H1 (cell line): ENCODE results near the gene PPP1R14B. TPM values are rescaled to one million over a fixed set of nuclear protein-coding genes. Genes with fewer than 3 reads are reported as not detected.

ENCODE experiments used
- CTCF ChIA-PET: fragments of 300-600 bp; sonication (Branson Sonifier 250); formaldehyde crosslinking; loops from one replicate; lab custom pipeline; 2021; ENCODE audit not compliant: partially characterized antibody; lab: Charles Lee
- POLR2A ChIA-PET: fragments of 300-600 bp; sonication (Branson Sonifier 250); formaldehyde crosslinking; loops from one replicate; lab custom pipeline; 2021; ENCODE audit warnings: inconsistent platforms; ENCODE audit not compliant: partially characterized antibody; lab: Charles Lee
- DNase-seq, 2 experiments: peaks; one replicate each; pipeline versions ENCODE4 v3.0.0 to v3.0.0-alpha.2; 2010 to 2022; ENCODE audit warnings: low spot score in 2 of 2, low read depth in 1 of 2, mixed read lengths in 1 of 2
- FAIRE-seq: peaks from 2 replicates; lab custom pipeline; 2011; peaks lifted over from hg19 to GRCh38; lab: Jason Lieb, UNC
- H2AFZ ChIP-seq: 2 replicates; pipeline ENCODE4 v1.8.1; 2012; ENCODE audit warnings: low read length, inconsistent platforms
- H2AK5ac ChIP-seq: 2 replicates; pipeline ENCODE4 v1.6.1; 2013; ENCODE audit warnings: low read depth, low read length
- H2BK120ac ChIP-seq: replicated peaks from 2 replicates; pipeline ENCODE3; 2013; ENCODE audit warnings: low read depth, low read length, inconsistent platforms
- H2BK12ac ChIP-seq: 2 replicates; pipeline ENCODE4 v1.6.1; 2013; ENCODE audit warnings: low read depth, low read length
- H2BK15ac ChIP-seq: 2 replicates; pipeline ENCODE4 v1.6.1; 2013; ENCODE audit warnings: low read length
- H2BK20ac ChIP-seq: 2 replicates; pipeline ENCODE4 v1.6.1; 2013; ENCODE audit warnings: low read length
- H2BK5ac ChIP-seq: 2 replicates; pipeline ENCODE4 v1.6.1; 2013; ENCODE audit warnings: low read depth, low read length
- H3K14ac ChIP-seq: 2 replicates; pipeline ENCODE4 v1.6.1; 2013; ENCODE audit warnings: inconsistent platforms; ENCODE audit not compliant: insufficient read length
- H3K18ac ChIP-seq: 2 replicates; pipeline ENCODE4 v1.6.1; 2013; ENCODE audit warnings: low read length; ENCODE audit errors: extremely low read depth
- H3K23ac ChIP-seq: 2 replicates; pipeline ENCODE4 v1.6.1; 2013; ENCODE audit warnings: inconsistent platforms; ENCODE audit not compliant: insufficient read length
- H3K23me2 ChIP-seq: 2 replicates; pipeline ENCODE4 v1.6.1; 2013; ENCODE audit warnings: low read depth, low read length
- H3K27ac ChIP-seq: 2 replicates; pipeline ENCODE4 v1.6.1; 2011; ENCODE audit warnings: low read depth, low read length, inconsistent platforms
- H3K27me3 ChIP-seq, 4 experiments: replicated peaks in 1 of 4; 1 replicate in 1 of 4; 2 replicates in 3 of 4; pipeline versions ENCODE4 v1.6.1 to v1.8.1; 2011 to 2013; ENCODE audit warnings: low read length in 3 of 4, mild to moderate bottlenecking in 3 of 4, inconsistent platforms in 2 of 4, mixed read lengths in 2 of 4, moderate library complexity in 1 of 4; ENCODE audit not compliant: control insufficient read depth in 3 of 4, insufficient read depth in 3 of 4; ENCODE audit errors: extremely low read depth in 1 of 4
- H3K36me3 ChIP-seq, 4 experiments: 2 replicates each; pipeline versions ENCODE4 v1.6.1 to v1.8.1; 2011 to 2013; ENCODE audit warnings: mild to moderate bottlenecking in 4 of 4, low read length in 3 of 4, moderate library complexity in 2 of 4, control low read depth in 1 of 4, inconsistent platforms in 1 of 4; ENCODE audit not compliant: insufficient read depth in 4 of 4, control insufficient read depth in 2 of 4
- H3K4ac ChIP-seq: replicated peaks from 2 replicates; pipeline ENCODE3; 2013; ENCODE audit warnings: low read length, low read depth, mixed read lengths, inconsistent platforms; ENCODE audit not compliant: insufficient read length
- H3K4me1 ChIP-seq, 4 experiments: replicated peaks in 1 of 4; 1 replicate in 1 of 4; 2 replicates in 3 of 4; pipeline versions ENCODE4 v1.6.1 to v1.8.1; 2011 to 2013; ENCODE audit warnings: low read length in 3 of 4, inconsistent platforms in 2 of 4, mixed read lengths in 1 of 4; ENCODE audit not compliant: insufficient read depth in 4 of 4, control insufficient read depth in 3 of 4
- H3K4me2 ChIP-seq, 2 experiments: 2 replicates each; pipeline versions ENCODE4 v1.6.1 to v1.8.1; 2011 to 2013; ENCODE audit warnings: low read depth in 2 of 2, low read length in 2 of 2, control low read depth in 1 of 2, inconsistent platforms in 1 of 2, mild to moderate bottlenecking in 1 of 2; ENCODE audit not compliant: insufficient read depth in 1 of 2
- H3K4me3 ChIP-seq, 4 experiments: fragments of 200-600, 300-600 bp in 1 of 4; sonication (generic), shearing (Covaris generic), sonication (Bioruptor Twin) in 1 of 4; 2 replicates each; pipeline versions ENCODE4 v1.5.1 to v1.8.1; 2011 to 2016; ENCODE audit warnings: low read length in 4 of 4, low read depth in 3 of 4, control low read depth in 2 of 4, inconsistent platforms in 2 of 4, mild to moderate bottlenecking in 2 of 4, mixed read lengths in 1 of 4, moderate library complexity in 1 of 4; ENCODE audit not compliant: insufficient read depth in 2 of 4; ENCODE audit errors: extremely low read depth in 1 of 4
- H3K56ac ChIP-seq: replicated peaks from 2 replicates; pipeline ENCODE3; 2013; ENCODE audit warnings: low read depth, mild to moderate bottlenecking, mixed read lengths, low read length, inconsistent platforms; ENCODE audit not compliant: insufficient read length
- H3K79me1 ChIP-seq: 2 replicates; pipeline ENCODE4 v1.6.1; 2013; ENCODE audit warnings: low read depth, low read length, control low read depth
- H3K79me2 ChIP-seq, 2 experiments: 2 replicates each; pipeline versions ENCODE4 v1.6.1 to v1.8.1; 2012 to 2013; ENCODE audit warnings: low read length in 2 of 2, mild to moderate bottlenecking in 2 of 2, inconsistent platforms in 1 of 2; ENCODE audit not compliant: insufficient read depth in 2 of 2, control insufficient read depth in 1 of 2
- H3K9ac ChIP-seq, 4 experiments: replicated peaks in 1 of 4; 1 replicate in 1 of 4; 2 replicates in 3 of 4; pipeline versions ENCODE4 v1.6.1 to v1.8.1; 2011 to 2013; ENCODE audit warnings: low read depth in 3 of 4, low read length in 3 of 4, control low read depth in 2 of 4, mild to moderate bottlenecking in 2 of 4, moderate library complexity in 2 of 4, inconsistent platforms in 1 of 4; ENCODE audit errors: extremely low read depth in 1 of 4
- H3K9me3 ChIP-seq, 2 experiments: 2 replicates each; pipeline versions ENCODE4 v1.6.1 to v1.8.1; 2012 to 2013; ENCODE audit warnings: mild to moderate bottlenecking in 2 of 2, moderate library complexity in 2 of 2, control low read depth in 1 of 2, inconsistent platforms in 1 of 2, low read depth in 1 of 2, low read length in 1 of 2, mixed read lengths in 1 of 2; ENCODE audit not compliant: insufficient read depth in 2 of 2
- H4K20me1 ChIP-seq, 2 experiments: replicated peaks in 1 of 2; 2 replicates each; pipeline versions ENCODE3 to v1.8.1; 2011 to 2013; ENCODE audit warnings: inconsistent platforms in 2 of 2, low read length in 2 of 2, mild to moderate bottlenecking in 1 of 2; ENCODE audit not compliant: insufficient read depth in 2 of 2, control insufficient read depth in 1 of 2
- H4K5ac ChIP-seq: 2 replicates; pipeline ENCODE4 v1.6.1; 2013; ENCODE audit warnings: low read length, low read depth, mixed read lengths, inconsistent platforms; ENCODE audit not compliant: insufficient read length
- H4K8ac ChIP-seq: 2 replicates; pipeline ENCODE4 v1.8.0; 2013; ENCODE audit warnings: mild to moderate bottlenecking, moderate library complexity, low read length, inconsistent platforms; ENCODE audit not compliant: insufficient read depth; ENCODE audit errors: extremely low read depth
- H4K91ac ChIP-seq: replicated peaks from 2 replicates; pipeline ENCODE3; 2013; ENCODE audit warnings: low read length, mixed read lengths, inconsistent platforms; ENCODE audit not compliant: insufficient read length
- BACH1 ChIP-seq: IDR thresholded peaks from 2 replicates; pipeline ENCODE4 v1.6.1; 2012; ENCODE audit warnings: low read length, improper control_type of control experiment
- CHD2 ChIP-seq: IDR thresholded peaks from 2 replicates; pipeline ENCODE4 v1.6.1; 2012; ENCODE audit warnings: low read length, improper control_type of control experiment
- HDAC2 ChIP-seq, 2 experiments: fragments of 300-600 bp in 1 of 2; sonication (generic) in 1 of 2; IDR thresholded peaks; 2 replicates each; pipeline ENCODE4 v1.6.1; 2011 to 2012; ENCODE audit warnings: low read depth in 2 of 2, low read length in 2 of 2, mild to moderate bottlenecking in 2 of 2, moderate library complexity in 2 of 2, borderline replicate concordance in 1 of 2, inconsistent platforms in 1 of 2
- KDM1A ChIP-seq: fragments of 200-600, 300-600 bp; sonication (generic); IDR thresholded peaks from 2 replicates; pipeline ENCODE4 v1.7.1; 2016; ENCODE audit warnings: mild to moderate bottlenecking, low read length, borderline replicate concordance
- NANOG ChIP-seq: IDR thresholded peaks from 2 replicates; pipeline ENCODE4 v1.6.1; 2011; ENCODE audit warnings: low read length, low read depth, mild to moderate bottlenecking, inconsistent platforms; ENCODE audit not compliant: insufficient read depth, poor library complexity, severe bottlenecking
- SUZ12 ChIP-seq: fragments of 200-600 bp; sonication (generic); IDR thresholded peaks from 2 replicates; pipeline ENCODE4 v1.6.1; 2012; ENCODE audit warnings: mild to moderate bottlenecking, inconsistent platforms, low read length, moderate library complexity, mixed read lengths
- WGBS, 2 experiments: shearing (Covaris generic) in 1 of 2; methylation state at CpG; one replicate each; pipeline versions ENCODE4 v1.1.6 to v1.1.7; 2013 to 2015; ENCODE audit warnings: low lambda C conversion rate in 2 of 2, mixed read lengths in 2 of 2, inconsistent platforms in 1 of 2, low coverage in 1 of 2, missing lambda C conversion rate in 1 of 2; ENCODE audit not compliant: insufficient replicate concordance in 2 of 2, insufficient coverage in 1 of 2, insufficient read length in 1 of 2; ENCODE audit errors: extremely low coverage in 1 of 2, missing lambda C conversion rate in 1 of 2; 5-methylcytosine and 5-hydroxymethylcytosine counted together
- polyA plus RNA-seq, 7 experiments: library from polyadenylated mRNA; depleted of rRNA in 3 of 7; stranded (reverse) in 5 of 7; unstranded in 2 of 7; fragments of >200 nt in 5 of 7; fragments of 200-250 nt in 2 of 7; gene quantifications; 1 replicate in 5 of 7; 2 replicates in 1 of 7; 4 replicates in 1 of 7; pipeline versions ENCODE4 v1.2.1 to v1.2.3, GENCODE V29; 2011 to 2013; ENCODE audit warnings: missing spikeins in 2 of 7, mixed read lengths in 2 of 7
- total RNA-seq: library from RNA; stranded (reverse); fragmentation: NEBNext Ultra II Directional; extraction: Animal tissue kit (Norgen Biotek cat#: 25700); gene quantifications from 2 replicates; pipeline ENCODE4 v1.2.1, GENCODE V29; 2021
- TF ChIP-seq, protein P1 (sequence below): IDR thresholded peaks from 2 replicates; pipeline ENCODE4 v1.6.1; 2012; ENCODE audit warnings: low read length, inconsistent platforms

PPP1R14B gene
- total and polyA plus RNA-seq, 2 of the 8 experiments (the other 6 are each of a cell fraction or from before 2014, with no cell fraction given) = 265 to 419 TPM

DNA sequence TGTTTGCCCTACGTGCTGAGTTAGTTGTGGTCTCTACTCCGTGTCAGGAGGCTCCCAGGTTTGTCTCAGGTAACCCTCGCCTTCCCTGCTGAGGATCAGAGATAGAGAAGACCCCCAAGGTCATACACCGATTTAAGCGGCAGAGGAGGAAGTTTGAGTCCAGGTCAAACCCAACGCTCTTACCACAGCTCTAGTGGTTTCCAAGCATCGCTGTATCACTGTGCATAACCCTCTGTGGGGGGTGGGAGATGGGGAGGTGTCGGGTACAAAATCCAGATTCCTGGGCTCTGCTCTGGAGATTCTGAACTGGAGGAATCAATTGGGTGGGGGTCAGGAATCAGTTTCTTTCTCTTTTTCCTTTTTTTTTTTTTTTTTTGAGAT is 15.8 kb downstream of the PPP1R14B start:
- POLR2A ChIA-PET = interaction anchor here (0.9 to 11.9 kb wide), 6 partner anchors 16 to 194 kb away, joined by 3 to 190 read pairs (median 3); partner anchors contain the start of genes FKBP2, PLCB3 and PPP1R14B

More for the DNA sequence above, 15.8 kb downstream of the PPP1R14B start:
- H3K36me3 ChIP-seq = no peaks in the 10 kb centered on the region
- peak overlapping the region; percentile 70 to 80 (median 76) for H3K4me3 ChIP-seq
- H3K23me2 ChIP-seq = peaks cover 19% of the 10 kb centered on the region
- no peak overlapping the region for H4K91ac ChIP-seq
- H3K9me3 ChIP-seq = no peaks in the 10 kb centered on the region
- no peak overlapping the region for H2BK120ac ChIP-seq
- H4K8ac ChIP-seq = no peak overlapping the region
- H3K4ac ChIP-seq = no peak overlapping the region
- peak overlapping the region in 2 of 4 experiments; percentile 38 to 44; a peak in 4 of 7 replicates for H3K9ac ChIP-seq
- CTCF ChIA-PET = interaction anchor here (0.6 to 8.6 kb wide), 4 partner anchors 20 to 53 kb away, joined by 3 to 51 read pairs (median 14); partner anchors contain the start of genes BAD, FERMT3 and PLCB3
- peaks cover 0 to 12% (median 6%) of the 10 kb centered on the region in 4 experiments; a peak in 4 of 7 replicates for H3K27me3 ChIP-seq
- H3K56ac ChIP-seq = no peak overlapping the region
- no peak overlapping the region for H3K14ac ChIP-seq
- no peak overlapping the region for H2BK15ac ChIP-seq
- H2BK5ac ChIP-seq = peak overlapping the region; percentile 9; the same call in 1 of the 2 replicates
- H4K5ac ChIP-seq = no peak overlapping the region
- no peak overlapping the region for H2BK20ac ChIP-seq
- peaks cover 0 to 31% (median 13%) of the 10 kb centered on the region in 4 experiments; a peak in 6 of 7 replicates for H3K4me1 ChIP-seq
- H2AFZ ChIP-seq = peak overlapping the region; percentile 26; the same call in 1 of the 2 replicates
- no peaks in the 10 kb centered on the region; the same call in 1 of the 2 replicates for H3K79me1 ChIP-seq
- H3K18ac ChIP-seq = no peak overlapping the region
- peak overlapping the region; percentile 87 to 97 for H3K4me2 ChIP-seq
- TF ChIP-seq CHD2 (no peak), HDAC2 (IDR thresholded peaks at IDR 0.05; ENCODE audit: borderline replicate concordance in 1 of 2, low read depth in 2 of 2, low read length in 2 of 2) (no peak), KDM1A (no peak), SUZ12 (no peak), NANOG (no peak), BACH1 (no peak)
- TF ChIP-seq, protein P1, sequence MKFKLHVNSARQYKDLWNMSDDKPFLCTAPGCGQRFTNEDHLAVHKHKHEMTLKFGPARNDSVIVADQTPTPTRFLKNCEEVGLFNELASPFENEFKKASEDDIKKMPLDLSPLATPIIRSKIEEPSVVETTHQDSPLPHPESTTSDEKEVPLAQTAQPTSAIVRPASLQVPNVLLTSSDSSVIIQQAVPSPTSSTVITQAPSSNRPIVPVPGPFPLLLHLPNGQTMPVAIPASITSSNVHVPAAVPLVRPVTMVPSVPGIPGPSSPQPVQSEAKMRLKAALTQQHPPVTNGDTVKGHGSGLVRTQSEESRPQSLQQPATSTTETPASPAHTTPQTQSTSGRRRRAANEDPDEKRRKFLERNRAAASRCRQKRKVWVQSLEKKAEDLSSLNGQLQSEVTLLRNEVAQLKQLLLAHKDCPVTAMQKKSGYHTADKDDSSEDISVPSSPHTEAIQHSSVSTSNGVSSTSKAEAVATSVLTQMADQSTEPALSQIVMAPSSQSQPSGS = no peak
- peaks cover 0 to 6% of the 10 kb centered on the region in 2 experiments for H4K20me1 ChIP-seq
- H2AK5ac ChIP-seq = no peak overlapping the region
- no peaks in the 10 kb centered on the region for H3K79me2 ChIP-seq
- no peak overlapping the region for H3K27ac ChIP-seq
- WGBS, 2 experiments = 11% methylated on average over 8 of the region's 8 CpGs; no CpG with 5 or more reads in 1 of the 2 experiments
- no peak overlapping the region for H3K23ac ChIP-seq
- no peak overlapping the region for H2BK12ac ChIP-seq
- DNase-seq (no peak), FAIRE-seq (no peak)
